Measurements from ENCODE around the gene AHDC1.

- TF ChIP-seq MAZ (IDR thresholded peaks at IDR 0.05; ENCODE audit: borderline replicate concordance, low read depth, low read length) (no peak), PBX3 (IDR thresholded peaks at IDR 0.05) (no peak)
Measured at GRCh38 chr1:27557596-27558340, 46.2 kb downstream of the AHDC1 start.

Data from A549 (cell line).